NCI-H2171 treated with DMSO at 0.1 percent for 48 hours (cell line): Measurements from ENCODE around the gene CALML6.
"Not testable (repeated sequence)": the region's sequence is repeated elsewhere in the genome, so short reads cannot be mapped to it uniquely, and the experiment has no call there.

Experiments used
- DNase-seq: peaks from one replicate; lab custom pipeline; 2025; lab: John Stamatoyannopoulos, UW

CALML6 gene

GRCh38 chr1:1925437-1926345 is 10.6 kb downstream of the CALML6 start:
- no peak for DNase-seq

GRCh38 chr1:1926346-1926811 is 11.3 kb downstream of the CALML6 start:
- no peak for DNase-seq

GRCh38 chr1:1926886-1927660 is 12.0 kb downstream of the CALML6 start:
- DNase-seq: no peak

- DNase-seq: no peak
Observed at GRCh38 chr1:1927751-1928150, 12.7 kb downstream of the CALML6 start.

GRCh38 chr1:1928231-1929101 is 13.4 kb downstream of the CALML6 start:
- no peak for DNase-seq

- no peak for DNase-seq
Observed at GRCh38 chr1:1929102-1929638, 14.1 kb downstream of the CALML6 start.

GRCh38 chr1:1929639-1930545 is 14.8 kb downstream of the CALML6 start:
- no peak for DNase-seq

GRCh38 chr1:1934848-1935247 is 19.8 kb downstream of the CALML6 start:
- DNase-seq: not testable (repeated sequence)

GRCh38 chr1:1937061-1937460 is 22.0 kb downstream of the CALML6 start:
- no peak for DNase-seq

GRCh38 chr1:1937549-1938275 is 22.7 kb downstream of the CALML6 start:
- DNase-seq: no peak

- DNase-seq: no peak
Observed at GRCh38 chr1:1938276-1938573, 23.2 kb downstream of the CALML6 start.

GRCh38 chr1:1938613-1939295 is 23.7 kb downstream of the CALML6 start:
- DNase-seq: no peak

- no peak for DNase-seq
Observed at GRCh38 chr1:1939296-1940122, 24.4 kb downstream of the CALML6 start.

- no peak for DNase-seq
Observed at GRCh38 chr1:1940123-1940425, 25.0 kb downstream of the CALML6 start.

GRCh38 chr1:1941211-1941841 is 26.3 kb downstream of the CALML6 start:
- DNase-seq: no peak

GRCh38 chr1:1941868-1942752 is 27.1 kb downstream of the CALML6 start:
- no peak for DNase-seq
